ENCODE data around the gene AGFG2. TPM values are rescaled to one million over a fixed set of nuclear protein-coding genes. Genes with fewer than 3 reads are reported as not detected.

AGFG2 gene
- total and polyA plus RNA-seq, 2 of the 4 experiments (the other 2 are of a cell fraction): 3.0 to 10.0 TPM

DNA sequence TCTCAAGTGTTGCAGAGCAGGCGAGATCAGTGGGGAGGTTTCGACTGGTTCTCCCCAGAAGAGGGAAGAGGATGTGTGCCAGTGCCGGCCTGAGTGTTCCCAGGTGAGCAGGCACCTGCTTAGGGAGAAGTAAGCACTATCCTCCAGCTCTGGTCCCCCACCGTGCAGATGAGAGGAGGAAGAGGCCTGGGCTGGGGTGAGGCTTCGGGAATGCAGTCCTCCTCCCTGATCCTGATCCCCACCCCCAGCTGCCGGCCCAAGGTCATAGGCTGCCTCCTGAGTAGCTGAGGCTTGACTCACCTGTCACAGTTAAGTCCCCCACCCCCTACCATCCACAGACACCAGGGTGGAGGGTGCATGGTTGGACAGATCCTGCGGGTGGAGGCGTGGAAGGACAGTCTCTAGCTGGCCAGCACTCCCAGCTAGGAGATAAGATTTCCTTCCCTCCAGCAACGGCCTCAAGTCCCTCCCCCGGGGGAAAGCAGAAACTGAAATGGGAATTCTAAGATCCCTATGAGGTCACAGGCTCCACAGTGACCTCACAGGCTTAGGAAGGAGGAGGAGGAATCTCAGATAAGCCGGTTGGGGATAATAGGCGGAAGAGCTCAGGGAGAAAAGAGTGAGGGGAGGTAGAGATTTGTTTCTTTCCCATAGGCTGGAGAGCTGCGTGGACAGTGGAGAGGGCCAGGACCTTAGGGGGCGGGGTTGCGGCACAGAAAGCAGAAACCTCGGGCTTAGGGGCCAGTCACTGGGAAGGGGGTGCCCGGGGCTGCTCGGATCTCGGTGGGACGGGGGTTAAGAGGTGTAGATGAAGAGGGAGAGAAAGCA, 45.9 kb downstream of the AGFG2 start:
- Histone ChIP-seq H3K4me2 (ENCODE audit: low read depth, low read length) (peak overlapping the region; percentile 86), H3K18ac (ENCODE audit: low read depth, low read length) (peak overlapping the region; percentile 71), H3K56ac (ENCODE audit: extremely low read depth, insufficient read depth, low read length) (peak overlapping the region; percentile 52), H2BK120ac (ENCODE audit: low read depth, low read length) (peak overlapping the region; percentile 49; the same call in 1 of the 2 replicates), H3K23ac (ENCODE audit: low read depth, low read length) (peak overlapping the region; percentile 75; the same call in 1 of the 2 replicates), H4K5ac (ENCODE audit: low read depth, low read length) (peak overlapping the region; percentile 49), H3K4ac (ENCODE audit: low read depth, low read length) (peak overlapping the region; percentile 92), H3K4me1 (ENCODE audit: control insufficient read depth, insufficient read depth, low read length) (peaks cover 12% of the 10 kb centered on the region), H3K27ac (ENCODE audit: insufficient read depth, low read length) (peak overlapping the region; percentile 90), H4K20me1 (ENCODE audit: insufficient read depth, low read length) (peaks cover 39% of the 10 kb centered on the region), H2BK20ac (ENCODE audit: low read depth, low read length) (0 out of 2 replicates have a peak overlapping the region, but pooled peaks have one; percentile 41), H2BK15ac (ENCODE audit: low read depth, low read length) (peak overlapping the region; percentile 29; the same call in 1 of the 3 replicates), H3K4me3 (ENCODE audit: insufficient read depth, low read depth, low read length) (peak overlapping the region; percentile 72), H4K91ac (ENCODE audit: insufficient read depth, low read depth, low read length) (peak overlapping the region; percentile 38), H3K9ac (ENCODE audit: low read depth, low read length) (peak overlapping the region; percentile 79), H3K9me3 (ENCODE audit: control insufficient read depth, insufficient read depth, low read length) (no peaks in the 10 kb centered on the region), H3K14ac (replicated peaks; ENCODE audit: low read depth, low read length) (peak overlapping the region; percentile 80), H2AK9ac (replicated peaks; ENCODE audit: low read depth, low read length, poor library complexity) (peak overlapping the region; percentile 96), H2AK5ac (ENCODE audit: low read depth, low read length) (peak overlapping the region; percentile 98), H3K79me1 (ENCODE audit: low read depth in 1 of 2, low read length in 2 of 2) (peaks cover 17 to 60% of the 10 kb centered on the region in 2 experiments), H2BK5ac (ENCODE audit: low read depth, low read length, poor library complexity, severe bottlenecking) (peak overlapping the region; percentile 83), H3K27me3 (ENCODE audit: control insufficient read depth, insufficient read depth, low read length) (no peaks in the 10 kb centered on the region), H3K9me1 (ENCODE audit: insufficient read depth, low read length) (peaks cover 5% of the 10 kb centered on the region), H2AFZ (replicated peaks; ENCODE audit: low read length, poor library complexity) (peak overlapping the region; percentile 76), H3K36me3 (ENCODE audit: control insufficient read depth, insufficient read depth, low read length) (peaks cover 27% of the 10 kb centered on the region), H4K8ac (ENCODE audit: low read depth in 2 of 2, low read length in 2 of 2) (peak overlapping the region; percentile 29 to 84; a peak in 1 of 4 replicates)
- 0% methylated on average over 8 of the region's 20 CpGs; no CpG with 5 or more reads in 1 of the 2 experiments for WGBS, 2 experiments (ENCODE audit: extremely low coverage in 2 of 2, insufficient read length in 1 of 2)
- no peak for TF ChIP-seq RCOR1 (IDR thresholded peaks at IDR 0.05; ENCODE audit: insufficient replicate concordance, low read length)
- 0 out of 2 replicates have a peak, but pooled peaks have one; percentile 12 for TF ChIP-seq FOS (IDR thresholded peaks at IDR 0.05; ENCODE audit: low read depth, low read length)
- TF ChIP-seq CHD1 (IDR thresholded peaks at IDR 0.05; ENCODE audit: low read depth, low read length): no peak
- 0 out of 2 replicates have a peak, but pooled peaks have one; percentile 70 for TF ChIP-seq MXI1 (IDR thresholded peaks at IDR 0.05; ENCODE audit: borderline replicate concordance, low read depth, low read length)
- 0 out of 2 replicates have a peak, but pooled peaks have one; percentile 8 for TF ChIP-seq SMC3 (IDR thresholded peaks at IDR 0.05; ENCODE audit: low read depth, low read length)
- in situ Hi-C loops (cut with MboI; ENCODE audit: low sequenced_read_pairs): loop anchor here (25.0 kb wide), 1 partner anchor 277 kb away; the partner anchor contains the start of genes SLC12A9 and TRIP6
- peak; percentile 89 for DNase-seq
- CTCF ChIA-PET: interaction anchor here (0.8 to 1.6 kb wide), 3 partner anchors 18 to 106 kb away, joined by 3 to 6 read pairs (median 4); no protein-coding TSS in a partner anchor
- ATAC-seq (ENCODE audit: low read depth): peak; percentile 2
- dilution Hi-C loops (cut with HindIII; ENCODE audit: low sequenced_read_pairs, unreplicated experiment): no loop called here
- TSS peak; percentile 56 for BruUV-seq (replicated peaks)
- POLR2A ChIA-PET (ENCODE audit: unreplicated experiment): interaction anchor here (0.6 to 1.4 kb wide), 6 partner anchors 21 to 290 kb away, joined by 3 to 7 read pairs (median 4); partner anchors contain the start of genes GNB2, MOSPD3 and SRRT
- intact Hi-C loops (cut with micrococcal nuclease): loop anchor here (10.0 kb wide), 1 partner anchor 250 kb away; no protein-coding TSS in a partner anchor
